Erythroblast (primary cell): ENCODE data around the gene ARHGAP28.

Source experiments
- GATA1 ChIP-seq: IDR thresholded peaks from 2 replicates; pipeline ENCODE4 v1.6.1; 2011; ENCODE audit warnings: low read depth, mild to moderate bottlenecking, control low read depth, low read length, moderate library complexity
- POLR2A ChIP-seq: IDR thresholded peaks from 2 replicates; pipeline ENCODE4 v1.6.1; 2011; ENCODE audit warnings: mild to moderate bottlenecking, low read length

DNA sequence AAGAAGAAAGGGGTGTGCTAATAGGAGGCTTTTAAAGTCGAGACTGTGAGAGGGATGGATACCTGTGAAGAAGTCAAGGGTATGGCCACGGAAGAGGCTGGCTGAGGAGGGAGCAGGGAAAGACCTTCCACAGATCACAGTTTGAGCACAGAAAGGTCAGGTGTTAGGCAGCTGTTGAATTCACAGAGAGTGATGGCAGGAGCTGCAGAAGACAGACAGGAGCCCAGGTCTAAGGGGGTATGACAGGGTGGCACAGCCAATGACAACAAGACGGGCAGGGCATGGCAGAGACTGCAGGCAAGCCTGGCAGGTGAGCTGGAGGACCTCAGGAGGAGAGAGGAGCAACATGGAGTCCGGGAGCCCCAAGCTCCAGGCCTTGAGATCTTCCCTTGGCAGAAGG, 225.0 kb downstream of the ARHGAP28 start:
- TF ChIP-seq POLR2A: no peak
- no peak for TF ChIP-seq GATA1
